GM19043 (cell line): ENCODE measurements around the gene TMEM184A.

Source experiments
- ATAC-seq: cut with Tn5 transposase; IDR thresholded peaks from one replicate; pipeline ENCODE4 v1.9.1; 2021; ENCODE audit warnings: low read depth; ENCODE audit not compliant: unreplicated experiment

The TMEM184A gene

GRCh38 chr7:1541431-1542162 is 14.4 kb downstream of the TMEM184A start:
- no peak for ATAC-seq

GRCh38 chr7:1540776-1541271 is 15.2 kb downstream of the TMEM184A start:
- no peak for ATAC-seq

DNA sequence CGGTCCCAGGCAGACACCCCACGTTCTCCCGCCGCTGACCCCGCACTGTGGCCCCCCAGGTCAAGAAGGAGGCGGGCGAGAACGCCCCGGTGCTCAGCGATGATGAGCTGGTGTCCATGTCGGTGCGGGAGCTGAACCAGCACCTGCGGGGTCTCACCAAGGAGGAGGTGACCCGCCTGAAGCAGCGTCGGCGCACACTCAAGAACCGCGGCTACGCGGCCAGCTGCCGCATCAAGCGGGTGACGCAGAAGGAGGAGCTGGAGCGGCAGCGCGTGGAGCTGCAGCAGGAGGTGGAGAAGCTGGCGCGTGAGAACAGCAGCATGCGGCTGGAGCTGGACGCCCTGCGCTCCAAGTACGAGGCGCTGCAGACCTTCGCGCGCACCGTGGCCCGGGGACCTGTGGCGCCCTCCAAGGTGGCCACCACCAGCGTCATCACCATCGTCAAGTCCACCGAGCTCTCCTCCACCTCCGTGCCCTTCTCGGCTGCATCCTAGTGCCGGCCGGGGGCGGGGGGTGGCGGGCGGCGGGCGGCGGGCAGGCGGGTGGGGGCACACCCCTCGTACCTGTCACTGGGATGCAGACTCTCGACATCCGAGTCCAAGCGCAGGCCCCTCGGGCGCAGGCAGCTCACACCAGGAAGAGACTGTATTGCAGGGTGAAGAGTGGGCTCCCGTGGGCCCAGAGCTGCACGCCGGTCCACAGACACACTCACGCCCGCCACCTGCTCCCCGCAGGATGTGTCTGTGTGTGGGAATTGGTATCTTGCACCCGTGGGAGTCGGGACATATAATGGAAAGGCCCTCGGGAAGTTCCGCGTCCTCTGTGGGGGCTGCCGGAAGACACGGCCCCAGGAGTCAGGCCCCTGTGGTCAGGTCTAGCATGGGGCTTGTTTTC is 15.9 kb downstream of the TMEM184A start:
- no peak for ATAC-seq

GRCh38 chr7:1539181-1539881 is 16.7 kb downstream of the TMEM184A start:
- ATAC-seq: no peak

GRCh38 chr7:1538544-1539180 is 17.3 kb downstream of the TMEM184A start:
- no peak for ATAC-seq

- ATAC-seq: no peak
Measured at GRCh38 chr7:1537535-1538412, 18.2 kb downstream of the TMEM184A start.

DNA sequence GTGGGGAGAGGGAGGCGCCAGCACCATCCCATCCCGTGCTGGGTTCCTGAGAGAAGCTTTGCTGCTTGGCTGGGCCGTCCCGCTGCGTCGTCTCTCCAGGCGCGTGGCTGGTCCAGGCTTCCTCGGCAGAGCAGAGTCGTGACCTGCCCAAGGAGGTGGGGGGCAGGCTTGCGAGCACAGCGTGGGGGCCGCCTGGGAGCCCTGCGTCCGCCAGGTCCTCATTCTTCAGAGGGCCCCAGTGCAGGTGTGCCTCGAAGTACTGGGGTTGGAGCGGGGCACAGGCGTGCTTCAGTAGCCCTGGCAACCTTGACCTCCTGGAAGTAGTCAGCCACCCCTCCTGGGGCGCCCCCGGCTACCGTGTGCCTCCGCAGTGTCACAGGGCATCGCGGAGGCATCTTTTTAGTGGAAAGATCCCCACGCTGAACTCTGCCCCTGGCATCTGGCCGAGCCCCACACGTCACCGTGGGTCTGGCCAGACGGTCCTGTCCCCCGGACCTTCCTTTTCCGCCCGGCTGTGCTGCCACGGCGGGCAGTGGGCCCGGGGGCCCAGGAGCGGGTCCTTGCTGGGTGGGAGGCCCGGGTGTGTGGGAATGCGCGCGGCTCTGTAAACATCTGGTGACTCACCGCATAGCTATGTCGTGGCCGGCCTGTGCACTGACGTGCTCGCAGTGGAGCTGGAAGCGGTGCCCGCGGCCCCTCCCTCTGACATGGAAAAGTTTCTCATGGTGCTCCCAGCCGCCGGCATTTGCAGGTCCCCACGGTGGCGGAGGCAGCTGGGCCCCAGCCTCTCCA is 19.1 kb downstream of the TMEM184A start:
- ATAC-seq: no peak

DNA sequence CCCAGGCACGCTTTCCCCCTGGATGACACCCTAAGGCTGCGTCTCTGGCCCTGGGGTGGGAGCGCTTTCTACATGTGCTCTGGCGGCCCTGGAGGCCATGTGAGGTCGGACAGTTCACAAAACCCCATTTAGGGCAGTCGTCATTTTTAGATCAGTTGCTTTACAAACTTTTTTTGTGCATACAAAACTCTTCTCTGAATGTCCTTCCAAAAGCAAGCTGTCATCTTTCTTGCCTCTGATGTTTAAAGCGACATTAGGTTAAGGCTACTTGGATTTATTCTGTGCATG is 19.6 kb downstream of the TMEM184A start:
- no peak for ATAC-seq

DNA sequence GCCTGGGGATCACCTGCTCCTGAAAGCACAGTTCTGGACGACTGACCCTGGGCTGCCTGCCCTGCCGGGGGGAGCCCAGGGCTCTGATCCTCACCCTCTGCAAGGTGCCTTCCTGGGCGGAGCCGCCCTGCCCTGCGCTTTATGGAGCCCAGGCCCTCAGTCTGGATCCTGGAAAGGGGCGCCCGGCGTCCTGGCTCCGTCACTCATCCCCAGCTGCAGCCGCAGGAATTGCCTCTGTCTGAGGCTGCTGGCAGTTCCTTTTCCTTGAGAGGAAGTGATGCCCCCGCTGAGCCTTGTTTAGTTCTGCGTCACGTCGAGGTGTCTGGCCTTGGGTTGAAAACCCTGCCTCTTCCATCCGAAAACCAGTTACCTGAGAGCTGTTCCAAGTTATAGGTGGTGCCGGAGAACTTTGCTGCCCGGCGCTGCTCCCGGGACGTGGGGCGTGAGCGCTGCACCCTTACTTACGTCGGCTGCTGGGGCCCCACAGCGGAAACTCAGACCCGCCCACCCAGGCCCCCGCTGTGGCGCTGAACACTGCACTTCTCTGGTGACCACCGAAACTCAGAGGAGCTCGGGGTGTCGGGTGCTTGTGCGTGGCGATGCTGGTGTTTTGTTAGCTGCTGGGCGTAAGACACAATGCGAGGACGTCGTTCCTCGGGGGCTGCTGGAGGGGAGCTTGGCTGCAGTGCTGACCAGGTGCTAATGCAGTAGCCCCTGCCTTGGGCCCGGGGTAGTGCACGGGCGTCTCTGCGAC is 20.1 kb downstream of the TMEM184A start:
- no peak for ATAC-seq

GRCh38 chr7:1535100-1535458 is 20.9 kb downstream of the TMEM184A start:
- ATAC-seq: no peak

GRCh38 chr7:1534330-1535099 is 21.5 kb downstream of the TMEM184A start:
- no peak for ATAC-seq

GRCh38 chr7:1533547-1534329 is 22.3 kb downstream of the TMEM184A start:
- no peak for ATAC-seq

DNA sequence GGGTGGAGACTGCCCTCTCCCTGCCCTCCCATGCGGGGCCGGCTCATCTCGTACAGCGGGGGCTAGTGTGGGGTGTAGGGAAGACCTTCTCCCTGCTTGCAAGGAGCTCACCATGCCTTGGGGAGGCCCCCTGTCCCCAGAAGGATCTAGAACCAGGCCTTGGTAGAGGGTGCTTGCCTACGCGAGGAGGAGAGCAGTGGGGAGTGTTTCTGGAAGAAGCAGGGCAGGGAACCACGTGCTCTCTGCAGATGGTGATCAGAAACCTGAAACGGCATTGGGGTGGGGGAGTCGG is 22.8 kb downstream of the TMEM184A start:
- no peak for ATAC-seq

DNA sequence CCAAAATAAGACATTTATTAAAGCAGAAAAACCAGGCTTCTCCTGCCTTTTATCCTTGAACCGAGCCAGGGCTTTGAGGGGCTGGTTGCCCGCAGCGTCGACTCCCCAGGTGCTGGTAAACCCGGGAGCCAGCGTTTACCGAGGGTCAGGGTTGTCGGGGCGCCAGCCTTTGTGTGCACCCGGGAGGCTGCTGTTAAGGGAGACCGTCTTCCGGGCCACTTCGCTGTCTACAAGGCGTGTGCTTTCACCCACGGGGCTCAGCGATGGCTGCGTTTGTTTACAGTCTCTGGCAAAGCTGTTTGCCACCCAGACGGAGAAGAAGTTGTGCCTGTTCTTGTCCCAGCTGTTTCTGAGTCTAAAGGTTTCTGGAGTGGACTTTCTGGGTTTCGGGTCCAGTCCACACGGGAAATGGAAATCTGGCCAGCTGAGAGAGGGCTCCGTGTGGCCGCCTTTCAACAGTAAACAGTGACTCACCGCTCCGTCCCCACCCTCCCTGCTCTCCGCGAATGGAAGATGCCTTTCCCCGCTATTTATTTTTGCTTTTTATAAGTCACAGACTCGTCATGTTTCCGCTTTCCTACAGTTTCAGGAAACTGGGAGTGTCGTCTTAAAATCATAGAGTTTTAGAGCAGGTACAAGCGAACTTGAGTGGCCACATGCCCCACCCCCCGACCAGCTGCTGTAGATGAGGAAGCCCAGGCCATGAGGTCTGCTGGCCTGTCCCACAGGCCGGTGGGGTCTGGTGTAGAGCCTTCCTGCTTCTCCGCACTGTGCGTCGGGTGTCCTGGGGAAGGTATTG is 23.4 kb downstream of the TMEM184A start:
- ATAC-seq: no peak

- ATAC-seq: no peak
Measured at GRCh38 chr7:1531979-1532455, 24.0 kb downstream of the TMEM184A start.

GRCh38 chr7:1531263-1531978 is 24.6 kb downstream of the TMEM184A start:
- no peak for ATAC-seq
